AG04450 (cell line): Measurements from ENCODE around the gene ZDHHC20. TPM values are rescaled to one million over a fixed set of nuclear protein-coding genes. Genes with fewer than 3 reads are reported as not detected.
"Not testable (repeated sequence)": the region's sequence is repeated elsewhere in the genome, so short reads cannot be mapped to it uniquely, and the experiment has no call there.

ENCODE experiments used
- CTCF ChIA-PET: fragments of 300-600, 350-600 bp; formaldehyde crosslinking; extraction: SDS; loops from one replicate; lab custom pipeline; 2022; ENCODE audit warnings: antibody characterized with exemption, inconsistent platforms; lab: Charles Lee
- POLR2A ChIA-PET: fragments of 350-600 bp; formaldehyde crosslinking; extraction: SDS; loops from one replicate; lab custom pipeline; 2021; ENCODE audit warnings: antibody characterized with exemption, inconsistent platforms; lab: Yijun Ruan, JAX
- DNase-seq: peaks from one replicate; pipeline ENCODE4 v3.0.0-alpha.2; 2011; ENCODE audit warnings: low read depth, low spot score
- H3K27ac ChIP-seq: one replicate; pipeline ENCODE4 v1.5.1; 2012; ENCODE audit warnings: low read depth, low read length, control low read depth
- H3K27me3 ChIP-seq: one replicate; pipeline ENCODE4 v1.6.0; 2012; ENCODE audit warnings: low read length; ENCODE audit not compliant: control insufficient read depth, insufficient read depth
- H3K4me3 ChIP-seq: 2 replicates; pipeline ENCODE4 v1.5.1; 2011; ENCODE audit warnings: mild to moderate bottlenecking, low read depth, low read length, control low read depth
- H3K9me3 ChIP-seq: 2 replicates; pipeline ENCODE4 v1.5.1; 2012; ENCODE audit warnings: low read length; ENCODE audit not compliant: control insufficient read depth, insufficient read depth
- polyA plus RNA-seq: library from polyadenylated mRNA; depleted of rRNA; stranded (reverse); fragments of >200 nt; gene quantifications from 2 replicates; pipeline ENCODE4 v1.2.3, GENCODE V29; 2011
- TF ChIP-seq, protein P1 (sequence below): IDR thresholded peaks from 2 replicates; pipeline ENCODE4 v1.5.1; 2011; ENCODE audit warnings: low read depth, low read length, control low read depth, inconsistent platforms

ZDHHC20 gene
- polyA plus RNA-seq, 1 experiment: 59.8 TPM

DNA sequence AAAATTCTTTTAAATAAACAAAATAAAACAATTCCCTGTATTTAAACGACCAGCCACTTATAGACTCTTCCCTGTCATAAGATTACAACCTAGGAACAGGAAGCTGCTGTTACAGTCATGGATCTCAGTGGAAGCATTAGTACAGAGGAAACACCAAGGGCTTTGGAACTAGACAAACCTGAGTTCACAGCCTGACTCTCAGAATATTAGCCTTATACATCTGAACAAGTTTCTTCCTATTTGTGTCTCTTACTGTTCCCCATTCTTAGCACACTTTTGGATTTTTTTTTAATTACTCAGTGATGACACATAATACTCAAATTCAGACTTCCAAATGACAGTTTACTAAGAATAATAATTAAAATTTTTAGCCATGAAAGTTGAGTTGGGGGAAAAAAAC, 46.1 kb downstream of the ZDHHC20 start:
- no peak overlapping the region for H3K4me3 ChIP-seq
- no peak overlapping the region for H3K27ac ChIP-seq
- TF ChIP-seq, protein P1, sequence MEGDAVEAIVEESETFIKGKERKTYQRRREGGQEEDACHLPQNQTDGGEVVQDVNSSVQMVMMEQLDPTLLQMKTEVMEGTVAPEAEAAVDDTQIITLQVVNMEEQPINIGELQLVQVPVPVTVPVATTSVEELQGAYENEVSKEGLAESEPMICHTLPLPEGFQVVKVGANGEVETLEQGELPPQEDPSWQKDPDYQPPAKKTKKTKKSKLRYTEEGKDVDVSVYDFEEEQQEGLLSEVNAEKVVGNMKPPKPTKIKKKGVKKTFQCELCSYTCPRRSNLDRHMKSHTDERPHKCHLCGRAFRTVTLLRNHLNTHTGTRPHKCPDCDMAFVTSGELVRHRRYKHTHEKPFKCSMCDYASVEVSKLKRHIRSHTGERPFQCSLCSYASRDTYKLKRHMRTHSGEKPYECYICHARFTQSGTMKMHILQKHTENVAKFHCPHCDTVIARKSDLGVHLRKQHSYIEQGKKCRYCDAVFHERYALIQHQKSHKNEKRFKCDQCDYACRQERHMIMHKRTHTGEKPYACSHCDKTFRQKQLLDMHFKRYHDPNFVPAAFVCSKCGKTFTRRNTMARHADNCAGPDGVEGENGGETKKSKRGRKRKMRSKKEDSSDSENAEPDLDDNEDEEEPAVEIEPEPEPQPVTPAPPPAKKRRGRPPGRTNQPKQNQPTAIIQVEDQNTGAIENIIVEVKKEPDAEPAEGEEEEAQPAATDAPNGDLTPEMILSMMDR: no peak
- ChIA-PET CTCF (interaction anchor here (0.7 kb wide), 2 partner anchors 28 to 213 kb away, joined by 5 to 7 read pairs; no protein-coding TSS in a partner anchor), POLR2A (no interaction called here)
- DNase-seq: no peak
- H3K9me3 ChIP-seq: no peaks in the 10 kb centered on the region; the same call in 1 of the 2 replicates
- no peaks in the 10 kb centered on the region for H3K27me3 ChIP-seq

DNA sequence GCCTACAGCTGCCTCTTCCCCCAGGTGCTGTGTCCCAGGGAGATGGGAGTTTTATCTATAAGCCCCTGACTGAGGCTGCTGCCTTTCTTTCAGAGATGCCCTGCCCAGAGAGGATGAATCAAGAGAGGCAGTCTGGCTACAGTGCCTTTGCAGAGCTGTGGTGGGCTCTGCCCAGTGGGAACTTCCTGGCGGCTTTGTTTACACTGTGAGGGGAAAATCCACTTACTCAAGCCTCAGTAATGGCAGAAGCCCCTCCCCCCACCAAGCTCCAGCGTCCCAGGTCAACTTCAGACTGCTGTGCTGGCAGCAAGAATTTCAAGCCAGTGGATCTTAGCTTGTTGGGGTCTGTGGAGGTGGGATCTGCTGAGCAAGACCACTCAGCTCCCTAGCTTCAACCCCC, 48.6 kb downstream of the ZDHHC20 start:
- H3K4me3 ChIP-seq, H3K27me3 ChIP-seq, H3K9me3 ChIP-seq, H3K27ac ChIP-seq, DNase-seq, POLR2A ChIA-PET, CTCF ChIA-PET: not testable (repeated sequence)

DNA sequence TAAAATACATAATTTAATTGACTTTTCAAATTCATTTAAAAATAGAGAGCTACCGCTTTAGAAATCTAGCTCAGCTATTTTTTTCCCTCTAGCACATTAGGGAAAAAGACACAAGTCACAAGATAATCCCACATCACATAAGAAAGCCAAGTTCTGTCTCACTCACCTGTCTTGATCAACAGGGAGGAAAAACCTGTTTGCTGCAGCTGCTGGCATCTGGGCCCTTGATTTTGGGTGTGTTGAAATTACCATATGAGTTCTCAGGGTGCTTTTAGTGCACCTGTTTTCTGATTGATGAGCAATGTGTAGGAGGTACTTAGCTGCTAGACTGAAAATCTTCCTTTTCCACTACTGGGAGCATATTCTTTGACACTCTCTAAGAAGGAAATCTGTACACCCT, 53.8 kb downstream of the ZDHHC20 start:
- Histone ChIP-seq H3K9me3 (no peaks in the 10 kb centered on the region), H3K4me3 (no peak overlapping the region), H3K27ac (no peak overlapping the region), H3K27me3 (no peaks in the 10 kb centered on the region)
- CTCF ChIA-PET: interaction anchor here (0.5 kb wide), 1 partner anchor 1827 kb away, joined by 5 read pairs; no protein-coding TSS in a partner anchor
- TF ChIP-seq, protein P1: no peak
- POLR2A ChIA-PET: no interaction called here
- DNase-seq: no peak

DNA sequence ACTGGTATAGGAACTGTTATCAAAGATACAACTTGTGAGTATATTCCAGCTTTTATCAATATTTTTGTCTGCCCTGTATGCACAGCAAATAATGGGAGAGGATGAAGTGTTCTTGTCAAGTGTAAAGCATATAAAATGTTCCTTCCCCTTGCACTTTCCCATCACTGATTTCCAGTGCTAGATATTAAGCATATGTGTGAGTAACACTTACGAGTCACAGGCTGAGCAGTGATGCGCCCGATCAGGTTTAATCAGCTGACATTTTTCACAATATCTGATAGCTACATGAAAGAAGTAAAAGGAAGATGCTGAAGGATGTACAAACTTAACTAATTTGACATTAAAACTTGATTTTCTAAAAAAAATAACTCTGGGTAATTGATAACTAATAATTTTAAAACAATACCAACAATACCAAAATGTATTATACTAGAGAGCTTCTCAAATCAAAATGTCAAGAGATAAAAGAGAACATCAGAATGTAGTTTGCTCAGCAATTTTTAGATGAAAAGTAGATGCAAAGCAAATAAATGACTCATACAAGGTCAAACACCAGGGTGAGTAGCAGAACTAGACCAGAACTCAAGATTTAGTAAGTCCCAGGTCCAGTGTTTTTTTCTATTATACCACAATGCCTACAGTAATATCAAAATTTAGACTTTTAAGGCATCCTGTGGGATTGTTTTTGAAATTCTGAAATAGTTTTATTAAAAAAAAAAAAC, 56.4 kb downstream of the ZDHHC20 start:
- CTCF ChIA-PET: no interaction called here
- TF ChIP-seq, protein P1: no peak
- POLR2A ChIA-PET: no interaction called here

DNA sequence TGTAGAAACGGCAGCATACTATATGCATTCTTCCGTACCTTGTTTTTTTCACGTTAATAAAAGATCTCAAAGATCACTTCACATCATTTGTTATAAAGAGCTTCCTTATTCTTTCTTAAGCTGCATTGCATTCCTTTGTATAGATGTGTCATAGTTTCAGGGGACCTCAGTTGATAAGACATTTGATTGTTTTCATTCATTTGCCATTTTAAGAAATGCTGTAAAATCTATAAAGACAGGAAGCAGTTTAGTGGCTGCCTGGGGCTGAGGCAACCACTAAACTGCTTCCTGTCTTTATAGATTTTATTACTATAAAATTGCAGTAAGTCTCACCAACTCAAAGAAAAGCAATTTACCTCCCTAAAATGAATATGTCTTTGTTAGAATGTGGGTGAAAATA, 59.4 kb downstream of the ZDHHC20 start:
- no peak for DNase-seq
- Histone ChIP-seq H3K4me3 (no peak overlapping the region), H3K27me3 (no peaks in the 10 kb centered on the region), H3K27ac (no peak overlapping the region), H3K9me3 (no peaks in the 10 kb centered on the region)
- TF ChIP-seq, protein P1: no peak
- CTCF ChIA-PET: interaction anchor here (1.8 kb wide), 1 partner anchor 78 kb away, joined by 5 read pairs; no protein-coding TSS in a partner anchor
- POLR2A ChIA-PET: no interaction called here

More for the DNA sequence above, 56.4 kb downstream of the ZDHHC20 start:
- Histone ChIP-seq H3K27me3 (no peaks in the 10 kb centered on the region), H3K9me3 (no peaks in the 10 kb centered on the region), H3K27ac (no peak overlapping the region), H3K4me3 (no peak overlapping the region)
- DNase-seq: no peak
